IMR-90 (cell line): ENCODE data around the gene SERPIND1. TPM values are rescaled to one million over a fixed set of nuclear protein-coding genes. Genes with fewer than 3 reads are reported as not detected.

Experiments
- ATAC-seq: fragments of 200-7000 bp; cut with Tn5 transposase; 2 replicates; pipeline ENCODE4 v1.9.1; 2020; ENCODE audit warnings: low read depth, mild to moderate bottlenecking, moderate library complexity
- BruUV-seq: library from RNA; stranded (reverse); fragments of 400-500 nt; replicated peaks from 2 replicates; lab custom pipeline; 2021; lab: Mats Ljungman, UMichigan
- CTCF ChIA-PET: fragments of 300-600 bp; formaldehyde crosslinking; extraction: SDS; loops from one replicate; lab custom pipeline; 2021; ENCODE audit warnings: antibody characterized with exemption; lab: Yijun Ruan, JAX
- POLR2A ChIA-PET: fragments of 300-600 bp; sonication (Branson Sonifier 250); formaldehyde crosslinking; loops from one replicate; lab custom pipeline; 2022; ENCODE audit warnings: antibody characterized with exemption; ENCODE audit not compliant: unreplicated experiment; lab: Charles Lee
- DNase-seq: peaks from one replicate; pipeline ENCODE4 v3.0.0; 2013
- H2AFZ ChIP-seq: replicated peaks from 2 replicates; pipeline ENCODE3; 2013; ENCODE audit warnings: low read length, mild to moderate bottlenecking; ENCODE audit not compliant: poor library complexity
- H2AK5ac ChIP-seq: 2 replicates; pipeline ENCODE4 v1.6.1; 2013; ENCODE audit warnings: low read depth, low read length, inconsistent platforms
- H2AK9ac ChIP-seq: replicated peaks from 2 replicates; pipeline ENCODE3; 2013; ENCODE audit warnings: mild to moderate bottlenecking, low read depth, low read length, moderate library complexity; ENCODE audit not compliant: poor library complexity
- H2BK120ac ChIP-seq: 2 replicates; pipeline ENCODE4 v1.6.1; 2013; ENCODE audit warnings: low read depth, low read length, inconsistent platforms
- H2BK15ac ChIP-seq: 3 replicates; pipeline ENCODE4 v1.6.1; 2013; ENCODE audit warnings: low read depth, low read length, inconsistent platforms
- H2BK20ac ChIP-seq: 2 replicates; pipeline ENCODE4 v1.6.1; 2013; ENCODE audit warnings: low read depth, mild to moderate bottlenecking, inconsistent platforms, low read length, moderate library complexity
- H2BK5ac ChIP-seq: 2 replicates; pipeline ENCODE4 v1.6.1; 2013; ENCODE audit warnings: mild to moderate bottlenecking, low read depth, low read length, inconsistent platforms; ENCODE audit not compliant: poor library complexity, severe bottlenecking
- H3K14ac ChIP-seq: replicated peaks from 2 replicates; pipeline ENCODE4 v1.6.1; 2013; ENCODE audit warnings: low read depth, low read length, inconsistent platforms
- H3K18ac ChIP-seq: 2 replicates; pipeline ENCODE4 v1.6.1; 2013; ENCODE audit warnings: low read depth, low read length, control low read depth
- H3K23ac ChIP-seq: 2 replicates; pipeline ENCODE4 v1.6.1; 2013; ENCODE audit warnings: low read depth, low read length, inconsistent platforms
- H3K27ac ChIP-seq: 2 replicates; pipeline ENCODE4 v1.5.1; 2013; ENCODE audit warnings: mild to moderate bottlenecking, control low read depth, low read length; ENCODE audit not compliant: insufficient read depth
- H3K27me3 ChIP-seq: 2 replicates; pipeline ENCODE4 v1.6.1; 2013; ENCODE audit warnings: low read length; ENCODE audit not compliant: control insufficient read depth, insufficient read depth
- H3K36me3 ChIP-seq: 2 replicates; pipeline ENCODE4 v1.6.1; 2013; ENCODE audit warnings: low read length, mixed read lengths; ENCODE audit not compliant: control insufficient read depth, insufficient read depth
- H3K4ac ChIP-seq: 2 replicates; pipeline ENCODE4 v1.6.1; 2013; ENCODE audit warnings: low read depth, low read length, inconsistent platforms
- H3K4me1 ChIP-seq: 2 replicates; pipeline ENCODE4 v1.6.1; 2013; ENCODE audit warnings: low read length, mixed read lengths; ENCODE audit not compliant: control insufficient read depth, insufficient read depth
- H3K4me2 ChIP-seq: 2 replicates; pipeline ENCODE4 v1.6.1; 2013; ENCODE audit warnings: low read depth, mild to moderate bottlenecking, control low read depth, low read length, moderate library complexity
- H3K4me3 ChIP-seq: 2 replicates; pipeline ENCODE4 v1.5.1; 2013; ENCODE audit warnings: low read depth, mild to moderate bottlenecking, control low read depth, low read length, moderate library complexity; ENCODE audit not compliant: insufficient read depth
- H3K56ac ChIP-seq: 2 replicates; pipeline ENCODE4 v1.6.1; 2013; ENCODE audit warnings: low read length, inconsistent platforms; ENCODE audit not compliant: insufficient read depth; ENCODE audit errors: extremely low read depth
- H3K79me1 ChIP-seq, 2 experiments: 2 replicates each; pipeline ENCODE4 v1.6.1; 2013; ENCODE audit warnings: low read length in 2 of 2, inconsistent platforms in 1 of 2, low read depth in 1 of 2
- H3K9ac ChIP-seq: 2 replicates; pipeline ENCODE4 v1.6.1; 2013; ENCODE audit warnings: low read depth, low read length, control low read depth
- H3K9me1 ChIP-seq: 2 replicates; pipeline ENCODE4 v1.6.1; 2013; ENCODE audit warnings: low read length, inconsistent platforms; ENCODE audit not compliant: insufficient read depth
- H3K9me3 ChIP-seq: 2 replicates; pipeline ENCODE4 v1.6.1; 2013; ENCODE audit warnings: low read length; ENCODE audit not compliant: control insufficient read depth, insufficient read depth
- H4K20me1 ChIP-seq: 2 replicates; pipeline ENCODE4 v1.6.1; 2013; ENCODE audit warnings: low read length, inconsistent platforms; ENCODE audit not compliant: insufficient read depth
- H4K5ac ChIP-seq: 2 replicates; pipeline ENCODE4 v1.6.1; 2013; ENCODE audit warnings: mild to moderate bottlenecking, low read depth, low read length, control low read depth
- H4K8ac ChIP-seq, 2 experiments: 2 replicates each; pipeline ENCODE4 v1.6.1; 2013; ENCODE audit warnings: low read depth in 2 of 2, low read length in 2 of 2, control low read depth in 1 of 2, inconsistent platforms in 1 of 2
- H4K91ac ChIP-seq: 2 replicates; pipeline ENCODE4 v1.6.1; 2013; ENCODE audit warnings: low read depth, low read length, inconsistent platforms; ENCODE audit not compliant: insufficient read depth
- BHLHE40 ChIP-seq: fragments of 150-350 bp; IDR thresholded peaks from 2 replicates; pipeline ENCODE4 v1.6.1; 2016; ENCODE audit warnings: mild to moderate bottlenecking, low read depth, low read length
- CEBPB ChIP-seq: IDR thresholded peaks from 2 replicates; pipeline ENCODE4 v1.6.1; 2012; ENCODE audit warnings: low read depth, low read length, improper control_type of control experiment
- CHD1 ChIP-seq: IDR thresholded peaks from 2 replicates; pipeline ENCODE4 v1.6.1; 2012; ENCODE audit warnings: low read depth, low read length, improper control_type of control experiment
- CTCF ChIP-seq: conservative IDR thresholded peaks from 2 replicates; pipeline ENCODE4 v1.5.1; 2012; ENCODE audit warnings: mild to moderate bottlenecking, low read depth, low read length, improper control_type of control experiment
- FOS ChIP-seq: fragments of 150-350 bp; IDR thresholded peaks from 2 replicates; pipeline ENCODE4 v1.6.1; 2016; ENCODE audit warnings: low read depth, low read length
- MAFK ChIP-seq: IDR thresholded peaks from 2 replicates; pipeline ENCODE4 v1.6.1; 2012; ENCODE audit warnings: low read depth, low read length, improper control_type of control experiment
- MAZ ChIP-seq: IDR thresholded peaks from 2 replicates; pipeline ENCODE4 v1.6.1; 2012; ENCODE audit warnings: low read depth, mild to moderate bottlenecking, low read length, improper control_type of control experiment, moderate library complexity, borderline replicate concordance
- MXI1 ChIP-seq: IDR thresholded peaks from 2 replicates; pipeline ENCODE4 v1.6.1; 2012; ENCODE audit warnings: low read depth, mild to moderate bottlenecking, low read length, moderate library complexity, borderline replicate concordance
- NFE2L2 ChIP-seq: fragments of 150-350 bp; IDR thresholded peaks from 2 replicates; pipeline ENCODE4 v1.6.1; 2016; ENCODE audit warnings: low read depth, mild to moderate bottlenecking, low read length
- POLR2A ChIP-seq: IDR thresholded peaks from 2 replicates; pipeline ENCODE4 v1.6.1; 2012; ENCODE audit warnings: mild to moderate bottlenecking, low read depth, low read length
- RAD21 ChIP-seq: IDR thresholded peaks from 2 replicates; pipeline ENCODE4 v1.6.1; 2012; ENCODE audit warnings: low read length, improper control_type of control experiment
- RCOR1 ChIP-seq: IDR thresholded peaks from 2 replicates; pipeline ENCODE4 v1.6.1; 2012; ENCODE audit warnings: mild to moderate bottlenecking, low read length, improper control_type of control experiment; ENCODE audit not compliant: insufficient replicate concordance
- RFX5 ChIP-seq: IDR thresholded peaks from 2 replicates; pipeline ENCODE4 v1.8.0; 2012; ENCODE audit warnings: low read depth, mild to moderate bottlenecking, low read length, moderate library complexity
- SMC3 ChIP-seq: fragments of 150-350 bp; IDR thresholded peaks from 2 replicates; pipeline ENCODE4 v1.6.1; 2016; ENCODE audit warnings: low read depth, mild to moderate bottlenecking, antibody characterized with exemption, low read length, moderate library complexity
- USF2 ChIP-seq: fragments of 150-350 bp; IDR thresholded peaks from 2 replicates; pipeline ENCODE4 v1.6.1; 2017; ENCODE audit warnings: mild to moderate bottlenecking, antibody characterized with exemption, low read length, low read depth
- WGBS, 2 experiments: methylation state at CpG; one replicate each; pipeline versions ENCODE4 v1.1.5 to v1.1.7; 2013; ENCODE audit warnings: missing lambda C conversion rate in 2 of 2; ENCODE audit not compliant: insufficient read length in 1 of 2; ENCODE audit errors: extremely low coverage in 2 of 2; 5-methylcytosine and 5-hydroxymethylcytosine counted together
- dilution Hi-C: fragments of 300-500 bp; cut with HindIII; formaldehyde crosslinking; loops from one replicate; pipeline ENCODE4 v1.14.3; 2018; ENCODE audit warnings: low sequenced_read_pairs; ENCODE audit not compliant: unreplicated experiment
- in situ Hi-C: fragments of 300-500 bp; cut with MboI; formaldehyde crosslinking; loops from 3 replicates; pipeline ENCODE4 v1.14.3; 2019; ENCODE audit warnings: low sequenced_read_pairs, inconsistent platforms, mixed read lengths
- intact Hi-C: fragments of 100-400 bp; cut with micrococcal nuclease; formaldehyde crosslinking; loops from 2 replicates; pipeline ENCODE4 v1.10.0; 2022
- polyA plus RNA-seq, 3 experiments: library from polyadenylated mRNA; depleted of rRNA; stranded (reverse); fragments of >200 nt; gene quantifications; 2 replicates each; pipeline ENCODE4 v1.2.3, GENCODE V29; 2012; ENCODE audit warnings: low replicate concordance in 1 of 3
- total RNA-seq: library from RNA; depleted of rRNA; stranded (reverse); fragments of >200 nt; gene quantifications from 2 replicates; pipeline ENCODE4 v1.2.3, GENCODE V29; 2012

SERPIND1 gene
- total and polyA plus RNA-seq, 2 of the 4 experiments (the other 2 are of a cell fraction) = 0.12 TPM; not detected in 1

GRCh38 chr22:20781272-20781990 is 7.5 kb downstream of the SERPIND1 start:
- in situ Hi-C loops = loop anchor here (10.0 kb wide), 1 partner anchor 57 kb away; no protein-coding TSS in a partner anchor
- no peak overlapping the region for H3K4ac ChIP-seq
- dilution Hi-C loops = no loop called here
- H2AFZ ChIP-seq = no peak overlapping the region
- no peak overlapping the region for H4K91ac ChIP-seq
- no peak overlapping the region for H2BK120ac ChIP-seq
- H3K9me1 ChIP-seq = peaks cover 34% of the 10 kb centered on the region
- POLR2A ChIA-PET = interaction anchor here (0.6 kb wide), 1 partner anchor 139 kb away, joined by 4 read pairs; no protein-coding TSS in a partner anchor
- CTCF ChIA-PET = no interaction called here
- H3K27ac ChIP-seq = no peak overlapping the region
- no peak overlapping the region for H2AK9ac ChIP-seq
- H3K79me1 ChIP-seq = peaks cover 4 to 39% of the 10 kb centered on the region in 2 experiments; a peak in 3 of 4 replicates
- no TSS peak for BruUV-seq
- no peak overlapping the region for H2BK20ac ChIP-seq
- H3K9ac ChIP-seq = no peak overlapping the region
- H3K4me1 ChIP-seq = peaks cover 10% of the 10 kb centered on the region
- peaks cover 3% of the 10 kb centered on the region; the same call in 1 of the 2 replicates for H4K20me1 ChIP-seq
- H3K4me2 ChIP-seq = no peak overlapping the region
- no peak overlapping the region for H3K23ac ChIP-seq
- H3K4me3 ChIP-seq = no peak overlapping the region
- H3K9me3 ChIP-seq = no peaks in the 10 kb centered on the region
- no peak overlapping the region for H3K18ac ChIP-seq
- H3K36me3 ChIP-seq = peaks cover 6% of the 10 kb centered on the region
- H2AK5ac ChIP-seq = 0 out of 2 replicates have a peak overlapping the region, but pooled peaks have one; percentile 14
- intact Hi-C loops = no loop called here
- H3K56ac ChIP-seq = no peak overlapping the region
- 95% methylated on average over 2 of the region's 11 CpGs; no CpG with 5 or more reads in 1 of the 2 experiments for WGBS, 2 experiments
- H2BK5ac ChIP-seq = no peak overlapping the region
- H3K27me3 ChIP-seq = no peaks in the 10 kb centered on the region
- H3K14ac ChIP-seq = no peak overlapping the region
- DNase-seq = peak; percentile 21
- ATAC-seq = no peak
- H4K5ac ChIP-seq = no peak overlapping the region
- no peak overlapping the region for H2BK15ac ChIP-seq
- H4K8ac ChIP-seq = no peak overlapping the region
- TF ChIP-seq MAZ = no peak
- TF ChIP-seq CEBPB = no peak
- TF ChIP-seq RFX5 = no peak
- no peak for TF ChIP-seq MAFK
- TF ChIP-seq MXI1 = no peak
- no peak for TF ChIP-seq BHLHE40
- no peak for TF ChIP-seq USF2
- TF ChIP-seq CTCF = no peak
- no peak for TF ChIP-seq RAD21
- TF ChIP-seq SMC3 = no peak
- no peak for TF ChIP-seq RCOR1
- TF ChIP-seq NFE2L2 = no peak
- TF ChIP-seq POLR2A = no peak
- TF ChIP-seq FOS = no peak
- TF ChIP-seq CHD1 = no peak
